HepG2 (cell line): ENCODE results near the gene ITPK1. TPM values are rescaled to one million over a fixed set of nuclear protein-coding genes. Genes with fewer than 3 reads are reported as not detected.

ENCODE experiments used
- ELF3 ChIP-seq: IDR thresholded peaks from 2 replicates; pipeline ENCODE4 v1.6.1; 2016; ENCODE audit warnings: missing genetic modification reagents, missing compliant biosample characterization
- KIAA2018 ChIP-seq: sonication (generic); formaldehyde crosslinking; IDR thresholded peaks from 2 replicates; pipeline ENCODE4 v1.5.0; 2020; ENCODE audit warnings: mild to moderate bottlenecking, missing genetic modification reagents, borderline replicate concordance
- PATZ1 ChIP-seq: sonication (generic); formaldehyde crosslinking; IDR thresholded peaks from 2 replicates; pipeline ENCODE4 v1.4.0; 2020; ENCODE audit warnings: missing genetic modification reagents
- RXRB ChIP-seq: IDR thresholded peaks from 2 replicates; pipeline ENCODE4 v1.6.1; 2016; ENCODE audit warnings: borderline replicate concordance, missing genetic modification reagents, missing compliant biosample characterization
- ZBTB43 ChIP-seq: sonication (generic); formaldehyde crosslinking; conservative IDR thresholded peaks from 2 replicates; pipeline ENCODE4 v1.4.0; 2020; ENCODE audit warnings: missing genetic modification reagents
- ZBTB7B ChIP-seq: sonication (generic); formaldehyde crosslinking; IDR thresholded peaks from 2 replicates; pipeline ENCODE4 v1.4.0; 2020; ENCODE audit warnings: missing genetic modification reagents
- ZMAT3 ChIP-seq: sonication (generic); formaldehyde crosslinking; conservative IDR thresholded peaks from 2 replicates; pipeline ENCODE4 v1.7.0; 2021; ENCODE audit warnings: missing genetic modification reagents
- ZNF740 ChIP-seq: sonication (generic); formaldehyde crosslinking; IDR thresholded peaks from 2 replicates; pipeline ENCODE4 v1.4.0; 2020; ENCODE audit warnings: missing genetic modification reagents
- ZSCAN21 ChIP-seq: sonication (generic); formaldehyde crosslinking; IDR thresholded peaks from 2 replicates; pipeline ENCODE4 v1.8.0; 2022; ENCODE audit warnings: mild to moderate bottlenecking, missing genetic modification reagents, moderate library complexity, borderline replicate concordance
- polyA plus RNA-seq, 8 experiments: library from polyadenylated mRNA; depleted of rRNA in 3 of 8; stranded (reverse) in 7 of 8; unstranded in 1 of 8; fragments of >200 nt; fragmentation: Illumina TruSeq in 4 of 8; extraction: Trizol in 4 of 8; gene quantifications; 2 replicates each; pipeline versions ENCODE4 v1.2.1 to v1.2.3, GENCODE V29; 2011 to 2016; ENCODE audit warnings: low read depth in 4 of 8, missing spikeins in 1 of 8, mixed read lengths in 1 of 8; ENCODE audit not compliant: insufficient read depth in 1 of 8
- total RNA-seq, 5 experiments: library from RNA; depleted of rRNA; stranded (reverse); fragments of >200 nt; fragmentation: Illumina TruSeq; extraction: Trizol; gene quantifications; 2 replicates each; pipeline ENCODE4 v1.2.3, GENCODE V29; 2016; ENCODE audit warnings: low read depth in 1 of 5
- TF ChIP-seq, protein P1 (sequence below): sonication (generic); formaldehyde crosslinking; IDR thresholded peaks from 2 replicates; pipeline ENCODE4 v1.4.0; 2020; ENCODE audit warnings: missing genetic modification reagents, borderline replicate concordance

The ITPK1 gene
- total and polyA plus RNA-seq, 2 of the 13 experiments (the other 11 are each of a cell fraction or from before 2014, with no cell fraction given): 20.5 to 47.5 TPM

DNA sequence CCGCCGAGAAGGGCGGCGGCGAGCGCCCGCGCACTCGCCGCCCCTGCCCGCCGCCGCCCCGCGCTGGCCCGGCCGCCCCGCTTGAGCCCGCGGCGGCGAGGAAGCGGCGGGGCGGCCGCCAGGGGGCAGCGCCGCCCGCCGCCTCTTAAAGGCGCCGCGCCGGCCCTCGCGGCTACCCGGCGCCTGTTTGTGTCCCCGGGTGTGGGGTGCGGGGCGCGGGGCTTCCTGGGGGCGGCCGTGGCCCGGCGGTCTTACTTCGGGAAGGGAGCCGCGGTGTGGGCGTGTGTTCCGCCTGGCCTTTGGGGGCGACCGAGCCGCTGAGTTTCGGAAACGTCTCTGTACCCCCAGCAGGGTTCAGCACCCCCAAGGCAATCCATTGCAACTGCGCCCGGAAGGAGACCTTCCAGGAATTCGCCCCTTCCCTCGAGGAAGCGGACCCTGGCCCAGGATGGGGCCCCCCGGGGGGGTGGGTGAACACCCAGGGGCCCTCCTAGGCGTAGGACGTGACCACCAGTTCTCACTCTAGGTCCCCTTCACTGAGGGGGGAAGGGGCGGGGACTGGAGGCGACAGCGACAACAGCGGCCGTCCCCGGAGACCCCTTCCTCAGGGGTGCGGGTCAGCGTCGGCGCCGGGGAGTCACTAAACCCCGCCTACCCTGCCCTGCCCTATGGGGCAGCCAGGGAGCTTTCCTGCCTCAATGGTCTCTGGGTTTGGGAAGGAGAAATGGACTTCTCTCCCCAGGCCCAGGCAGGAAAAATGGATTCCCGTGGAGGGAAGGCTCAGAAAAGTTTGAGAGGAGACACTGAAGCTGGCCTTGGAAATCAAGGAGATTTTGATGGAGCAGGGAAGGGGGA is at the start of gene ITPK1 (continued):
- TF ChIP-seq, protein P1, sequence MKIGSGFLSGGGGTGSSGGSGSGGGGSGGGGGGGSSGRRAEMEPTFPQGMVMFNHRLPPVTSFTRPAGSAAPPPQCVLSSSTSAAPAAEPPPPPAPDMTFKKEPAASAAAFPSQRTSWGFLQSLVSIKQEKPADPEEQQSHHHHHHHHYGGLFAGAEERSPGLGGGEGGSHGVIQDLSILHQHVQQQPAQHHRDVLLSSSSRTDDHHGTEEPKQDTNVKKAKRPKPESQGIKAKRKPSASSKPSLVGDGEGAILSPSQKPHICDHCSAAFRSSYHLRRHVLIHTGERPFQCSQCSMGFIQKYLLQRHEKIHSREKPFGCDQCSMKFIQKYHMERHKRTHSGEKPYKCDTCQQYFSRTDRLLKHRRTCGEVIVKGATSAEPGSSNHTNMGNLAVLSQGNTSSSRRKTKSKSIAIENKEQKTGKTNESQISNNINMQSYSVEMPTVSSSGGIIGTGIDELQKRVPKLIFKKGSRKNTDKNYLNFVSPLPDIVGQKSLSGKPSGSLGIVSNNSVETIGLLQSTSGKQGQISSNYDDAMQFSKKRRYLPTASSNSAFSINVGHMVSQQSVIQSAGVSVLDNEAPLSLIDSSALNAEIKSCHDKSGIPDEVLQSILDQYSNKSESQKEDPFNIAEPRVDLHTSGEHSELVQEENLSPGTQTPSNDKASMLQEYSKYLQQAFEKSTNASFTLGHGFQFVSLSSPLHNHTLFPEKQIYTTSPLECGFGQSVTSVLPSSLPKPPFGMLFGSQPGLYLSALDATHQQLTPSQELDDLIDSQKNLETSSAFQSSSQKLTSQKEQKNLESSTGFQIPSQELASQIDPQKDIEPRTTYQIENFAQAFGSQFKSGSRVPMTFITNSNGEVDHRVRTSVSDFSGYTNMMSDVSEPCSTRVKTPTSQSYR: peak; percentile 25; the same call in 1 of the 2 replicates
- TF ChIP-seq ZBTB7B (peak; percentile 75), ELF3 (no peak), KIAA2018 (no peak), ZSCAN21 (CRISPR knock-in tag) (0 out of 2 replicates have a peak, but pooled peaks have one; percentile 34), ZBTB43 (CRISPR knock-in tag) (no peak), ZMAT3 (CRISPR knock-in tag) (0 out of 2 replicates have a peak, but pooled peaks have one; percentile 10), ZNF740 (CRISPR knock-in tag) (0 out of 2 replicates have a peak, but pooled peaks have one; percentile 30), PATZ1 (peak; percentile 80), RXRB (CRISPR knock-in tag) (0 out of 2 replicates have a peak, but pooled peaks have one; percentile 11)
